ENCODE results near the gene TSPAN4. TPM values are rescaled to one million over a fixed set of nuclear protein-coding genes. Genes with fewer than 3 reads are reported as not detected.

TSPAN4 gene
- total and polyA plus RNA-seq, 2 donors (not counting 1 experiment from before 2014, with no cell fraction given), result 2.9 to 7.4 TPM

DNA sequence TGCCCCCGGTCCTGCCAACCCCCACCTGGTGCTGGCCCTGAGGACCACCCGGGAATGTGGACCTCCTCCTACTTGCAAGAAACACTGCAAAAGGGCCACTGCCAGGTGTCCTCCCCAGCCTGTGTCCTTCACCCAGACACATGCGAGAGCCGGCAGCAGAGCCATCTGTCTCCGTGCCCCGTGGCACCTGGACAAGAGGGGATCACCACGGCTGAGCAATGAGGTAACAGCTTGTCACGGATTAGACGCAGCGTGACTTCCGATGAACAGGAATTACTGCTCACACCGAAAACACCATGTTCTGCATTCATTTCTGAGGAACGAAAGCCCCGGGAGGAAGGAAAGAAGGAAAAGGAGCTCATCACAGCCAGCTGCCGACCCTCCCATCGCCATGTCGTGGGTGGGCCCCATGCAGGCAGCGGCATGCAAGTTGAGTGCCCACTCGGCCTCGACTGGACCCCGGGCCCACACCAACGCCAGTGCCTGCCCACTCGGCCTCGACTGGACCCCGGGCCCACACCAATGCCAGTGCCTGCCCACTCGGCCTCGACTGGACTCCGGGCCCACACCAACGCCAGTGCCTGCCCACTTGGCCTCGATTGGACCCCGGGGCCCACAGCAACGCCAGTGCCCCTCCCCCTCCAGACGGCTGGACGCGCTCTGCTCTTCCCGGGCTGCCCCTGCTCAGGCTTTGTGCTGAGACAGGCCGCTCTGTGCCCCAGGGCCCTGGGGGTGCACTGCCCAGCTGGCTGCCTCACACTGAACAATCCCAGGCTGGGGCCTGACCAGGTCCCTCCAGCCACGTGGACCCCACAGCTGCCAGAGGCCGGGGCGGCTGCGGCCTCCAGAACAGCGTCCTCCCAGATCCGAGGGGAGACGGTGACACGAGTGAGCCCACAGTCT lies 45.9 kb downstream of the TSPAN4 start:
- no peak for TF ChIP-seq EZH2 (IDR thresholded peaks at IDR 0.05; ENCODE audit: borderline replicate concordance, insufficient read depth, low read depth, low read length, poor library complexity, severe bottlenecking)
- TF ChIP-seq, protein P1, sequence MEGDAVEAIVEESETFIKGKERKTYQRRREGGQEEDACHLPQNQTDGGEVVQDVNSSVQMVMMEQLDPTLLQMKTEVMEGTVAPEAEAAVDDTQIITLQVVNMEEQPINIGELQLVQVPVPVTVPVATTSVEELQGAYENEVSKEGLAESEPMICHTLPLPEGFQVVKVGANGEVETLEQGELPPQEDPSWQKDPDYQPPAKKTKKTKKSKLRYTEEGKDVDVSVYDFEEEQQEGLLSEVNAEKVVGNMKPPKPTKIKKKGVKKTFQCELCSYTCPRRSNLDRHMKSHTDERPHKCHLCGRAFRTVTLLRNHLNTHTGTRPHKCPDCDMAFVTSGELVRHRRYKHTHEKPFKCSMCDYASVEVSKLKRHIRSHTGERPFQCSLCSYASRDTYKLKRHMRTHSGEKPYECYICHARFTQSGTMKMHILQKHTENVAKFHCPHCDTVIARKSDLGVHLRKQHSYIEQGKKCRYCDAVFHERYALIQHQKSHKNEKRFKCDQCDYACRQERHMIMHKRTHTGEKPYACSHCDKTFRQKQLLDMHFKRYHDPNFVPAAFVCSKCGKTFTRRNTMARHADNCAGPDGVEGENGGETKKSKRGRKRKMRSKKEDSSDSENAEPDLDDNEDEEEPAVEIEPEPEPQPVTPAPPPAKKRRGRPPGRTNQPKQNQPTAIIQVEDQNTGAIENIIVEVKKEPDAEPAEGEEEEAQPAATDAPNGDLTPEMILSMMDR (IDR thresholded peaks at IDR 0.05), result no peak
- no peaks in the 10 kb centered on the region for H3K9me3 ChIP-seq (ENCODE audit: control extremely low read depth in 1 of 3, control insufficient read depth in 2 of 3, insufficient read depth in 1 of 3, low read length in 2 of 3)
- no peak overlapping the region for H3K9ac ChIP-seq (ENCODE audit: low read length)
- DNase-seq (no peak), ATAC-seq (ENCODE audit: low read depth) (no peak)
- Mint-ChIP-seq H3K27ac (no peak overlapping the region), H3K4me1 (no peaks in the 10 kb centered on the region), H3K4me3 (no peak overlapping the region), H3K9me3 (ENCODE audit: insufficient read depth) (no peaks in the 10 kb centered on the region), H3K27me3 (no peaks in the 10 kb centered on the region)
- no peaks in the 10 kb centered on the region for H4K20me1 ChIP-seq (ENCODE audit: control insufficient read depth, insufficient read depth, low read length, poor library complexity, severe bottlenecking)
- no peak overlapping the region for H3K27ac ChIP-seq (ENCODE audit: low read length in 2 of 2)
- intact Hi-C loops (cut with micrococcal nuclease), result no loop called here
- CTCF ChIA-PET, result no interaction called here
- peaks cover 0 to 13% of the 10 kb centered on the region in 2 experiments for H3K36me3 ChIP-seq (replicated peaks in 1 of 2; ENCODE audit: control extremely low read depth in 1 of 2, control insufficient read depth in 1 of 2, extremely low read depth in 1 of 2, insufficient read depth in 2 of 2, low read length in 1 of 2)
- H3K4me1 ChIP-seq (ENCODE audit: control insufficient read depth in 2 of 2, insufficient read depth in 2 of 2, low read length in 2 of 2), result no peaks in the 10 kb centered on the region
- POLR2A ChIA-PET, result no interaction called here
- no peaks in the 10 kb centered on the region for H3K79me2 ChIP-seq (ENCODE audit: control insufficient read depth, insufficient read depth, low read length)
- 96% methylated on average over 43 of the region's 45 CpGs for WGBS (ENCODE audit: insufficient coverage)
- no peak overlapping the region for H3K4me2 ChIP-seq (replicated peaks; ENCODE audit: low read depth, low read length, poor library complexity, severe bottlenecking)
- H3K27me3 ChIP-seq (replicated peaks in 1 of 4; ENCODE audit: control extremely low read depth in 1 of 4, control insufficient read depth in 3 of 4, insufficient read depth in 4 of 4, low read length in 3 of 4), result no peaks in the 10 kb centered on the region
- H2AFZ ChIP-seq (ENCODE audit: insufficient read depth, low read depth, low read length, poor library complexity, severe bottlenecking), result no peak overlapping the region
- no peak overlapping the region for H3K4me3 ChIP-seq (ENCODE audit: control extremely low read depth in 1 of 5, extremely low read depth in 1 of 5, insufficient read depth in 1 of 5, low read depth in 2 of 5, low read length in 4 of 5)

DNA sequence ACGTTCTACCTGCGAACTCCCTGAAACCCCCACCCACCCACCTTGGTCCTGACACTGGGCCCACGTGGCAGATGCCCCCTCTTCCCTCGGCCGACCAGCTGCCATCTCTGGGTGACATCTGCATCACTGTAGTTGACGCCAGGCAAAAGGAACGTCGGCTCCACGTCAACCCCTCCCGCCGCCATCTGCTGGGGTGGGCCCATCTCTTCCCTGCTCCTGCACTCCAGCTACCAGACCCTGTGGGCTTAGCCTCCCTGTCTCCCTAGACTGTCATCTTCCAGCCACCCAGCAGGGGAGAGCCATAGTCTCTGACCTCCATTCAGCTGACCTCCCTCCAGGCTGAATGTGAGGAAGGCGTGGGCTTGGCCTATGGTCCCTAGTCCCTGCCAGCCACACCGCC lies 46.6 kb downstream of the TSPAN4 start:
- Histone ChIP-seq H2AFZ (ENCODE audit: insufficient read depth, low read depth, low read length, poor library complexity, severe bottlenecking) (no peak overlapping the region), H3K4me3 (ENCODE audit: control extremely low read depth in 1 of 5, extremely low read depth in 1 of 5, insufficient read depth in 1 of 5, low read depth in 2 of 5, low read length in 4 of 5) (no peak overlapping the region), H3K27me3 (replicated peaks in 1 of 4; ENCODE audit: control extremely low read depth in 1 of 4, control insufficient read depth in 3 of 4, insufficient read depth in 4 of 4, low read length in 3 of 4) (no peaks in the 10 kb centered on the region), H3K36me3 (replicated peaks in 1 of 2; ENCODE audit: control extremely low read depth in 1 of 2, control insufficient read depth in 1 of 2, extremely low read depth in 1 of 2, insufficient read depth in 2 of 2, low read length in 1 of 2) (peaks cover 0 to 13% of the 10 kb centered on the region in 2 experiments), H3K4me2 (replicated peaks; ENCODE audit: low read depth, low read length, poor library complexity, severe bottlenecking) (no peak overlapping the region), H3K9me3 (ENCODE audit: control extremely low read depth in 1 of 3, control insufficient read depth in 2 of 3, insufficient read depth in 1 of 3, low read length in 2 of 3) (no peaks in the 10 kb centered on the region), H3K4me1 (ENCODE audit: control insufficient read depth in 2 of 2, insufficient read depth in 2 of 2, low read length in 2 of 2) (no peaks in the 10 kb centered on the region), H3K9ac (ENCODE audit: low read length) (no peak overlapping the region), H3K79me2 (ENCODE audit: control insufficient read depth, insufficient read depth, low read length) (no peaks in the 10 kb centered on the region), H3K27ac (ENCODE audit: low read length in 2 of 2) (no peak overlapping the region), H4K20me1 (ENCODE audit: control insufficient read depth, insufficient read depth, low read length, poor library complexity, severe bottlenecking) (no peaks in the 10 kb centered on the region)
- 97% methylated on average over 13 of the region's 13 CpGs for whole genome bisulfite sequencing (ENCODE audit: insufficient coverage)
- H3K4me3 Mint-ChIP-seq, result no peak overlapping the region
- intact Hi-C loops (cut with micrococcal nuclease), result no loop called here
- no peak for TF ChIP-seq EZH2 (IDR thresholded peaks at IDR 0.05; ENCODE audit: borderline replicate concordance, insufficient read depth, low read depth, low read length, poor library complexity, severe bottlenecking)
- TF ChIP-seq, protein P1 (IDR thresholded peaks at IDR 0.05), result no peak
- POLR2A ChIA-PET, result no interaction called here
- H3K27me3 Mint-ChIP-seq, result no peaks in the 10 kb centered on the region
- ATAC-seq (ENCODE audit: low read depth) (no peak), DNase-seq (no peak)
- CTCF ChIA-PET, result no interaction called here
- no peaks in the 10 kb centered on the region for H3K9me3 Mint-ChIP-seq (ENCODE audit: insufficient read depth)
- no peaks in the 10 kb centered on the region for H3K4me1 Mint-ChIP-seq
- no peak overlapping the region for H3K27ac Mint-ChIP-seq
